HepG2 (cell line): ENCODE measurements around the gene SAAL1. TPM values are rescaled to one million over a fixed set of nuclear protein-coding genes. Genes with fewer than 3 reads are reported as not detected.

Experiments
- ATAC-seq: fragments of 200-7000 bp; cut with Tn5 transposase; 3 replicates; pipeline ENCODE4 v1.9.1; 2020; ENCODE audit warnings: mild to moderate bottlenecking, moderate library complexity
- BruUV-seq: library from RNA; stranded (reverse); fragments of 400-500 nt; replicated peaks from 2 replicates; lab custom pipeline; 2021; lab: Mats Ljungman, UMichigan
- CTCF ChIA-PET: fragments of 300-600 bp; formaldehyde crosslinking; extraction: SDS; loops from one replicate; lab custom pipeline; 2021; ENCODE audit warnings: low total read pairs, inconsistent platforms, low intra/inter-chr PET ratio; lab: Yijun Ruan, JAX
- POLR2A ChIA-PET: fragments of 350-600 bp; sonication (Branson Sonifier 250); formaldehyde crosslinking; loops from one replicate; lab custom pipeline; 2020; ENCODE audit warnings: antibody characterized with exemption, inconsistent platforms; lab: Yijun Ruan, JAX
- DNase-seq: peaks from one replicate; pipeline ENCODE4 v3.0.0-alpha.2; 2015; ENCODE audit warnings: low spot score
- FAIRE-seq: peaks from 3 replicates; lab custom pipeline; 2011; peaks lifted over from hg19 to GRCh38; lab: Jason Lieb, UNC
- H2AFZ ChIP-seq: one replicate; pipeline ENCODE4 v1.6.1; 2011; ENCODE audit warnings: low read length, inconsistent platforms
- H3K27ac ChIP-seq: fragments of 300-600 bp; 3 replicates; pipeline ENCODE4 v1.8.0; 2011; ENCODE audit warnings: mixed run types, mild to moderate bottlenecking, mixed read lengths, low read length, inconsistent platforms; ENCODE audit not compliant: insufficient read depth; ENCODE audit errors: extremely low read length
- H3K27me3 ChIP-seq, 2 experiments: fragments of 200-600 bp in 1 of 2; 2 replicates in 1 of 2; 3 replicates in 1 of 2; pipeline versions ENCODE4 v1.6.0 to v1.8.0; 2011; ENCODE audit warnings: low read length in 2 of 2, mild to moderate bottlenecking in 2 of 2, moderate library complexity in 2 of 2, inconsistent platforms in 1 of 2; ENCODE audit not compliant: insufficient read depth in 2 of 2, control insufficient read depth in 1 of 2
- H3K36me3 ChIP-seq, 2 experiments: fragments of 200-600 bp in 1 of 2; replicated peaks in 1 of 2; 2 replicates in 1 of 2; 3 replicates in 1 of 2; pipeline versions ENCODE4 v1.5.1 to v1.8.0; 2011; ENCODE audit warnings: low read length in 2 of 2, inconsistent platforms in 1 of 2; ENCODE audit not compliant: insufficient read depth in 2 of 2, control insufficient read depth in 1 of 2
- H3K4me1 ChIP-seq: 2 replicates; pipeline ENCODE4 v1.5.1; 2012; ENCODE audit warnings: low read length, inconsistent platforms; ENCODE audit not compliant: insufficient read depth
- H3K4me2 ChIP-seq: 2 replicates; pipeline ENCODE4 v1.6.0; 2011; ENCODE audit warnings: low read depth, low read length, inconsistent platforms
- H3K4me3 ChIP-seq, 3 experiments: fragments of 200-600 bp in 1 of 3; sonication (generic), shearing (Covaris generic) in 1 of 3; replicated peaks in 1 of 3; 2 replicates each; pipeline ENCODE4 v1.5.1; 2011 to 2016; ENCODE audit warnings: low read length in 3 of 3, inconsistent platforms in 2 of 3, low read depth in 2 of 3, mild to moderate bottlenecking in 2 of 3, control low read depth in 1 of 3, mixed read lengths in 1 of 3; ENCODE audit not compliant: insufficient read depth in 1 of 3
- H3K79me2 ChIP-seq: one replicate; pipeline ENCODE4 v1.6.1; 2011; ENCODE audit warnings: low read length, inconsistent platforms; ENCODE audit not compliant: insufficient read depth
- H3K9ac ChIP-seq: 2 replicates; pipeline ENCODE4 v1.6.0; 2011; ENCODE audit warnings: mild to moderate bottlenecking, low read depth, low read length, inconsistent platforms; ENCODE audit not compliant: insufficient read depth
- H3K9me3 ChIP-seq: 2 replicates; pipeline ENCODE4 v1.5.1; 2012; ENCODE audit warnings: mild to moderate bottlenecking, low read length
- H4K20me1 ChIP-seq: 2 replicates; pipeline ENCODE4 v1.6.0; 2011; ENCODE audit warnings: inconsistent platforms, mild to moderate bottlenecking, low read length, moderate library complexity; ENCODE audit not compliant: insufficient read depth
- DRAP1 ChIP-seq: IDR thresholded peaks from 2 replicates; pipeline ENCODE4 v1.6.1; 2016; ENCODE audit warnings: missing genetic modification reagents, missing compliant biosample characterization
- MAX ChIP-seq: IDR thresholded peaks from 2 replicates; pipeline ENCODE4 v1.6.1; 2012; ENCODE audit warnings: inconsistent platforms
- NFYB ChIP-seq: sonication (generic); formaldehyde crosslinking; IDR thresholded peaks from 2 replicates; pipeline ENCODE4 v1.4.0; 2020; ENCODE audit warnings: missing genetic modification reagents
- SMAD9 ChIP-seq: sonication (generic); formaldehyde crosslinking; IDR thresholded peaks from 2 replicates; pipeline ENCODE4 v1.5.1; 2020; ENCODE audit warnings: mild to moderate bottlenecking, missing genetic modification reagents
- ZBTB37 ChIP-seq: sonication (generic); formaldehyde crosslinking; IDR thresholded peaks from 2 replicates; pipeline ENCODE4 v1.4.0; 2020; ENCODE audit warnings: mild to moderate bottlenecking, missing genetic modification reagents
- ZEB1 ChIP-seq: IDR thresholded peaks from 2 replicates; pipeline ENCODE4 v1.6.1; 2012; ENCODE audit warnings: mild to moderate bottlenecking, low read depth, inconsistent platforms; ENCODE audit not compliant: insufficient replicate concordance
- ZNF687 ChIP-seq: sonication (generic); formaldehyde crosslinking; IDR thresholded peaks from 2 replicates; pipeline ENCODE4 v1.5.1; 2020; ENCODE audit warnings: mild to moderate bottlenecking, missing genetic modification reagents, moderate library complexity
- ZNF777 ChIP-seq: sonication (generic); formaldehyde crosslinking; IDR thresholded peaks from 2 replicates; pipeline ENCODE4 v1.4.0; 2020; ENCODE audit warnings: missing genetic modification reagents
- WGBS: methylation state at CpG from one replicate; pipeline ENCODE4 v1.1.6; 2017; ENCODE audit warnings: low lambda C conversion rate; 5-methylcytosine and 5-hydroxymethylcytosine counted together
- in situ Hi-C: cut with HindIII; loops from 2 replicates; pipeline ENCODE4 v1.10.0; 2017; ENCODE audit warnings: low pct_unique_long_range_greater_than_20kb; ENCODE audit not compliant: extremely low pct_ligation_motif_present
- intact Hi-C: fragments of 100-400 bp; cut with micrococcal nuclease; formaldehyde crosslinking; loops from one replicate; pipeline ENCODE4 v1.10.0; 2022; ENCODE audit not compliant: unreplicated experiment
- polyA plus RNA-seq, 8 experiments: library from polyadenylated mRNA; depleted of rRNA in 3 of 8; stranded (reverse) in 7 of 8; unstranded in 1 of 8; fragments of >200 nt; fragmentation: Illumina TruSeq in 4 of 8; extraction: Trizol in 4 of 8; gene quantifications; 2 replicates each; pipeline versions ENCODE4 v1.2.1 to v1.2.3, GENCODE V29; 2011 to 2016; ENCODE audit warnings: low read depth in 4 of 8, missing spikeins in 1 of 8, mixed read lengths in 1 of 8; ENCODE audit not compliant: insufficient read depth in 1 of 8
- total RNA-seq, 5 experiments: library from RNA; depleted of rRNA; stranded (reverse); fragments of >200 nt; fragmentation: Illumina TruSeq; extraction: Trizol; gene quantifications; 2 replicates each; pipeline ENCODE4 v1.2.3, GENCODE V29; 2016; ENCODE audit warnings: low read depth in 1 of 5

SAAL1 gene
- total and polyA plus RNA-seq, 2 of the 13 experiments (the other 11 are each of a cell fraction or from before 2014, with no cell fraction given) = 16.5 to 46.0 TPM

- no peaks in the 10 kb centered on the region for H3K9me3 ChIP-seq
- BruUV-seq = no TSS peak
- no peak within 1 kb of the TSS; the same call in 1 of the 2 replicates for H3K9ac ChIP-seq
- H3K27ac ChIP-seq = no peak within 1 kb of the TSS
- no peaks in the 10 kb centered on the region for H3K79me2 ChIP-seq
- peak within 1 kb of the TSS; percentile 62 for H3K4me2 ChIP-seq
- ChIA-PET CTCF (no interaction called here), POLR2A (no interaction called here)
- no peaks in the 10 kb centered on the region for H3K4me1 ChIP-seq
- in situ Hi-C loops (no loop called here), intact Hi-C loops (no loop called here)
- no peaks in the 10 kb centered on the region for H4K20me1 ChIP-seq
- H2AFZ ChIP-seq = no peak within 1 kb of the TSS
- peak within 1 kb of the TSS; percentile 6 to 28 (median 13); a peak in 2 of 6 replicates for H3K4me3 ChIP-seq
- H3K36me3 ChIP-seq = no peaks in the 10 kb centered on the region
- WGBS = 77% methylated on average over 17 of the region's 36 CpGs
- no peak for TF ChIP-seq ZEB1
- 0 out of 2 replicates have a peak, but pooled peaks have one; percentile 43 for TF ChIP-seq SMAD9 (CRISPR knock-in tag)
- TF ChIP-seq MAX = 0 out of 2 replicates have a peak, but pooled peaks have one; percentile 29
- peak; percentile 32; the same call in 1 of the 2 replicates for TF ChIP-seq DRAP1 (CRISPR knock-in tag)
- TF ChIP-seq ZNF687 (CRISPR knock-in tag) = peak; percentile 59
- TF ChIP-seq NFYB (CRISPR knock-in tag) = peak; percentile 40; the same call in 1 of the 2 replicates
- TF ChIP-seq ZNF777 = peak; percentile 85
- TF ChIP-seq ZBTB37 = no peak
- no peak for FAIRE-seq
- ATAC-seq = peak; percentile 98
- H3K27me3 ChIP-seq = 0 out of 5 replicates have a peak, but pooled peaks cover 0 to 6% of the 10 kb centered on the region in 2 experiments
- no peak for DNase-seq
These were observed 59.6 kb downstream of the SAAL1 start, which contains the start of gene TPH1 for GRCh38 chr11:18046116-18046777. Gene TPH1, minus strand, starts transcription at chr11:18046269. Its CDS starts 5,507 bp downstream, at chr11:18040762.
